Stimulated activated naive CD8-positive, alpha-beta T cell treated with anti-CD3 and anti-CD28 coated beads, Interleukin-15, Interleukin-2, amounts not matched to agents 100 U/mL and 50 U/mL, for 24 hours (primary cell): ENCODE measurements around the gene ZNF565.
"Not testable (repeated sequence)": the region's sequence is repeated elsewhere in the genome, so short reads cannot be mapped to it uniquely, and the experiment has no call there.

Experiments used
- ATAC-seq: fragments of 150-1000 bp; cut with Tn5 transposase; one replicate; pipeline ENCODE4 v1.10.0; 2021
- DNase-seq: peaks from one replicate; pipeline ENCODE4 v3.0.0; 2021

The ZNF565 gene

DNA sequence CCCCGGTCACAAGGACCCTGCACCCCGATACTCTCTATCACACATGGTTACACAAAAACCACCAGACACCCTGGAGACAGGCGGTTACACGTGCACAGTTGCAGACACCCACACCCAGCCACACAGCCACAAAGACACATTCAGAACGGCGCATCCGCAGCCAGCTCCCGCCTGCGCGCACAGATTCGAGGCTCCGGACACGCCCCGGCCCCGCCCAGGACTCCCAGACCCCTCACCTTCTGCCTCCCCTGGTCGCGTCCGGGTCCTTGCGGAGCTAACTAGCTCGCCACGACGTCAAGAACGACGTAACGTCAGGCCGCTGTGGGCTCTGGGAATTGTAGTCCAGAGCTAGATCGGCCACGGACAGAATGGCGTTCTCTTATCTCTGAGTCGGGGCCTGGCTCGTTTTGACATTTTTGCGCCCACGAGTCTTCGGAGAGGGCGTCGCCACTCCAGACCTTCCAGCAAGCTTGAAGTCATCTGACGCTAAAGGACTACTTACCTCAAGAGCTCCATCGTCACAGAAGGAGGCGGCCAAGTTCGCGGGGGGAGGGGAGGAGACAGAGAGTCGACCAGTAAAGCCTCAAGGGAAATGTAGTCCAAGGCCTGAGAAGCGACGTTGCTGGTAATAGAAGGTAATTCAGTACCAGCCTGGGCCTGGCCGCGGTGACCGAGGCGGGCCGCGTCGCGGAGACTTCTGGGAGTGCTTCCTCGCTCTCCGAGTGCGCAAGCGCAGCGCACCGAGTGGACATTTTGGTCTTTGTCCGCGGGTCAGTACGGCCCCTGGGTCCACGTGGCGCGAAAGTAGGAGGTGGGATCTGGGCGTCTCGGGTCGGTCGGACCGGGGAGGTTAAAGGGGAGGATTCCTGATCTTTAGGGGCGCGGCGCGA is at the start of gene ZNF565, which contains the start of gene ZNF146:
Gene ZNF565, minus strand, starts transcription at position 280 of the 890 bp plus-strand sequence. CDS start 12,680 bp downstream, outside the sequence.
Gene ZNF146, plus strand, starts transcription at position 721 of the 890 bp plus-strand sequence. CDS start 21,335 bp downstream, outside the sequence.
- DNase-seq (peak; percentile 97), ATAC-seq (peak; percentile 93)

DNA sequence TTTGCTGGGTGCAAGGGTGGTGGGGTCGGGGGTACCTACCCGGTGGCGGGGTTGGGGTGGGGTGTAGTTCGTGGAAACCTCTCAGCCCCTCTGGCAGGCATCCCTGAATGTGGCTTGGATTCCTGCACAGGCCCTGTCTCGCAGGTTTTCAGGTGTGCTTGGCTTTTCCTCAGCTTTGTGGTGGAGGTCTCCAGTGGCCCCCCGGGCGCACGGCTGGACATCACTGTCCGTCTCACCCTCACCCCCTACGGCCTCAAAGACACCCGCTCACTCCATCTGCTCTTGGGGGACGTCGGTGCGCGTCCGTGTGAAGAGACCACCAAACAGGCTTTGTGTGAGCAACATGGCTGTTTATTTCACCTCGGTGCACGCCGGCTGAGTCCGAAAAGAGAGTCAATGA is 44.7 kb upstream of the ZNF565 start:
- DNase-seq (no peak), ATAC-seq (no peak)

DNA sequence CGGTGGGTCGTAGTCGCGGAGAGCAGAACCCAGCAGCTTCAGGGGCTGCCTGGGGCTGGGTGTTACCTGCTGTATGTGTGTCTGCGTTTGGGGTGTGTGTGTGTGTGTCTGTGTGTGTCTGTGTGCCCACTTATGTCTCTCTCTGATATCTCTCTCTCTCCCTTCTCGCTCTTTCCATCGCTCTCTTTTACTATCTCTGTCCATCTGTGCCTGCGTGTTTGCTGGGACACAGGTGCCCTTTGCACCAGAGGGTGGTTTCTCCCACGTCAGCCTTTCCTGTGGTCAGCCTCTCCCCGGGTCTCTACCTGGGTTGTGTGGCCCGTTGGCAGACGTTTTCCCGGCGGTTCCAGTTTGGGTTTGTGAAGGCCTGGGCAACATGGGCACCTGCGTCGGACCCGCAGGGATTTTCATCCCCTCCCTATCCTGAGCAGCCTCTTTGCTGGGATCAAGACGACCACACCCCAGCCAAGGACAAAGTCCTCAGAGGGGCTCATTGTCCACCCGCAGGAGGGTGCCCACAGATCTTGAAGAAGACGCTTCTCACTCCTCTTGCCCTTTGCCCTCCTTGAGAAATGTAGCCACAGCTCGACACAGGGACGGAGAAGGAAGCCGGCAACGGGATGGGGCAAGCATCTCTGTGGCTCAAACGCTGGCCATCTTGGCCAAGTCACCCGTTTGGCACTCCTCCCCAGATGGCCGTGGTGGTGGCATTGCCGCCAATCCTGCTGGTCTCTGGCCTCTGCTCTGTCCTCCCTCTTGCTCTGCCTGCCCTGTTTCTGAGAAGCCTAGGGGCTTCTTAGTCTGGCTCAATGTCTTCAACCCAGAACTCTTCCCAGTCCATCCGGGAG is 43.8 kb upstream of the ZNF565 start:
- ATAC-seq: no peak
- DNase-seq: no peak

DNA sequence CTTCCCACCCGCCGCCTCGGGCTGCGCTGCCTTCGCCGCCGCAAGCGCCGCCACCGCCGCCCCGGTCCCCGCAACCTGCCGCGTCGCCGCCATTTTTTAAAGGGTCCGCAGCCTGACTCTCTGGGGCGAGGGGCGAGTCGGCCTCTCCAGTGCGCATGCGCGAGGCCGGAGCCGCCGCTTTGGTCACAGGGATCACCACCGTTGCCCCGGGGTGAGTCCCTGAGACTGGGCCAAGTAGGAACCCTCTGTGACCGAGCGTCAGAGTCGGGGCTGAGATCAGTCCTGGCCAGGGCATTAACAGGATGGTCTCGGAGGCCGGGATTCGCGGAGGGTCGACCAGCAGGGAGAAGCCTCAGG is 43.0 kb upstream of the ZNF565 start:
- ATAC-seq: no peak
- no peak for DNase-seq

DNA sequence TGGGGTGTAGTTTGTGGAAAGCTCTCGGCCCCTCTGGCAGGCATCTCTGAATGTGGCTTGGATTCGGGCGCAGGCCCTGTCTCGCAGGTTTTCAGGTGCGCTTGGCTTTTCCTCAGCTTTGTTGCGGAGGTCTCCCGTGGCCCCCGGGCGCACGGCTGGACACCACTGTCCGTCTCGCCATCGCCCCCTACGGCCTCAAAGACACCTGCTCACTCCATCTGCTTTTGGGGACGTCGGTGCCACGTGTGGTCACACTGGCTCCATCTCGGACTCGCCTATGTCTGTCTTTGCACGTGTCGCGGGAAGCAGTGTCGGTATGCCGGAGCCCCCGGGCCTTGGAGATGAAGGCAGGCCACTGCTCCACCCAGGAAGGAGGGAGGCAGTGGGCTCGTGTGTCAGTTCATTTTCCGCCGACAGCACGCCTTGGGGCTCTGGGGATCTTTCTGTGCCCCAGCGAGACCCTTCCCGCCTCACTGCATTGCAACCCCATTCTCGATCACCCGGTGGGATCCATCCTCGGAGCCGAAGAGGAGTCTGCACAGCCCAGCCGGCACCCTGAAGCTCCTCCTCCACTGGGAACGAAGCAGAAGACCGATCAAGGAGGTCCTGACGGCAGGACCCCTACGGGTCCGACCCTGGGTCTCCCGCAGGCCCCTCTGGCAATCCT is 42.5 kb upstream of the ZNF565 start:
- ATAC-seq (no peak), DNase-seq (no peak)

DNA sequence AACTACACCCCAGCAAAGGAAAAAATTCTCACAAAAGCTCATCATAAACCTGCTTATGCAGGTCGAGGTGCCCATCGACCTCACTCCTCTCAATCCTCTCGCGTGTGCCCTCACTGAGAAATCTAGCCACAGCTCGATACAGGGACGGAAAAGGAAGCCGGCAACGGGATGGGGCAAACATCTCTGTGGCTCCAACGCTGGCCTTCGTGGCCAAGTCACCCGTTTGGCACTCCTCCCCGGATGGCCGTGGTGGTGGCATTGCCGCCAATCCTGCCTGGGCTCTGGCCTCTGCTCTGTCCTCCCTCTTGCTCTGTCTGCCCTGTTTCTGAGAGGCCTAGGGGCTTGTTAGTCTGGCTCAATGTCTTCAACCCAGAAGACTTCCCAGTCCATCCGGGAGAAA is 41.6 kb upstream of the ZNF565 start:
- ATAC-seq (no peak), DNase-seq (no peak)

DNA sequence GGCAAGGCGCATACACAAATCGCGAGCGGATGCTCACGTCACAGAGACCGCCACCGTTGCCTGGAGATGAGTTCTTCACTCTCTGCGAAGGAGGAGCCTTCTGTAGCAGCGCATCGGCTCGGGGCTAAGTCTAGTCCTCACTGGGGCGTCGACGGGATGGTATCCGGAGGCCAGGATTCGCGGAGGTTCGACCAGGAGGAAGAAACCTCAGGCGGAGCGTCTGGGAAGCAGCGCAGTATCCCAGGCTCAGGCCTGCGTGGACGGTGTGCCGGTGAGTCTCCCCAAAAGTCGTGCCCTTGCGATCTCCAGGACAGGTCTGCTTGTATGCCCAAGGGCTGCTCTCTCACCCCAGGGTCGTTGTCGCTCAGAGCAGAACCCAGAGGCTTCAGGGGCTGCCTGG is 40.9 kb upstream of the ZNF565 start:
- DNase-seq: no peak
- ATAC-seq: no peak

DNA sequence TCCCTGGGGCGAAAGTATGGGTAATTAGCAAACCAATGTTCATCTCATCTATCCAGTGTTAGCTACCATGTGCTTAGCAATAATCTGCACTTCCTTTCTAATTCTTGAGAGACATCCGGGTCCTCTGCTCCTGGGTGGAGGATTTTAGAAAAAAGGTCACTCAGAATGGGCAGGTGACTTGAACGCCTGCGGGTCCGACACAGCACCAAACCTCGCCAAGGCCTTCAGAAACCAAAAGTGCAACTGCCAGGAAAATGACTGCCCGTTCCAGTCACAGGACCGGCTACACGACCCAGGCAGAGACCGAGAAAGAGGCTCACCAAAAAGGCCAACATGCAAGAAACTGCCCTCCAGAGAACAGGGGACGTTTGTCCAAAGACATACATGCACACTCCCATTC is 40.4 kb upstream of the ZNF565 start:
- ATAC-seq: no peak
- DNase-seq: no peak

DNA sequence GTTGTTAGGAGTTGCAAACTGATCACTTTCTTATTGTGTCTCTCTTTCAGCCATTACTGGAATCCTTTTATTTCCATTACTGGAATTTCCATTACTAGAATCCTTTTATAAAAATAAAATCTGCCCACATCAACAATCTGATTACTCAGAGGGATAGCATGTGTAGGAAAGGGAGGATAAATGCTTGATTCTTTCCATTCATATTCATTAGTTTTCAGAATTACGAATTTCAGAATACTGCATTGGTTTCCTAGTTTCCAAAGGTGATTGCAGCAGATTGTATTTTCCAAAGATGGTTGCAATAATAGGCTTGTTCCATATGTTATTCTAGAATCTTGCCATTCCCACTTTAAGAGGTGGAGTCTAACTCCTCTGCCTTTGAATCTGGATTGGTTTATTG is 37.6 kb upstream of the ZNF565 start:
- DNase-seq (no peak), ATAC-seq (no peak)

DNA sequence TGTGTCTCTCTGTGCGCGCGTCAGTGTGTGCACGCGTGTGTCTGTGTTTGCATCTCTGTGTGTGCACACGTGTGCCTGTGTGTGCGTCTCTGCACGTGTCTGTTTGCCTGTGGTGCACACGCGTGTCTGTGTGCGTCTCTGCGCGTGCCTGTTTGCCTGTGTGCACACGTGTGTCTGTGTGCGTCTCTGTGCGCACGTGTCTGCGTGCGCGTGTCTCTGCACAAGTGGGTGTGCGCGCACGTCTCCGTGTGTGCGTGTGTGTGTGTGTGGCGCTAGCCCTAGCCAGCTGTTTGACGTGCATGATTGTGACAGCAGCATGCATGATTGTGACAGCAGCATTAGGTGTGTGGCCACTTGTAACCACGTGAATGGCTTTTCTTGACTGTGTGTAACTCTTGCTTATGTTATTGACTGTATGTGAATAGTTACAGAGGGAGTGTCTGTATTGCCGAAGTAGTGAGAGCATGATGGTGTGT is 31.6 kb upstream of the ZNF565 start:
- no peak for DNase-seq

DNA sequence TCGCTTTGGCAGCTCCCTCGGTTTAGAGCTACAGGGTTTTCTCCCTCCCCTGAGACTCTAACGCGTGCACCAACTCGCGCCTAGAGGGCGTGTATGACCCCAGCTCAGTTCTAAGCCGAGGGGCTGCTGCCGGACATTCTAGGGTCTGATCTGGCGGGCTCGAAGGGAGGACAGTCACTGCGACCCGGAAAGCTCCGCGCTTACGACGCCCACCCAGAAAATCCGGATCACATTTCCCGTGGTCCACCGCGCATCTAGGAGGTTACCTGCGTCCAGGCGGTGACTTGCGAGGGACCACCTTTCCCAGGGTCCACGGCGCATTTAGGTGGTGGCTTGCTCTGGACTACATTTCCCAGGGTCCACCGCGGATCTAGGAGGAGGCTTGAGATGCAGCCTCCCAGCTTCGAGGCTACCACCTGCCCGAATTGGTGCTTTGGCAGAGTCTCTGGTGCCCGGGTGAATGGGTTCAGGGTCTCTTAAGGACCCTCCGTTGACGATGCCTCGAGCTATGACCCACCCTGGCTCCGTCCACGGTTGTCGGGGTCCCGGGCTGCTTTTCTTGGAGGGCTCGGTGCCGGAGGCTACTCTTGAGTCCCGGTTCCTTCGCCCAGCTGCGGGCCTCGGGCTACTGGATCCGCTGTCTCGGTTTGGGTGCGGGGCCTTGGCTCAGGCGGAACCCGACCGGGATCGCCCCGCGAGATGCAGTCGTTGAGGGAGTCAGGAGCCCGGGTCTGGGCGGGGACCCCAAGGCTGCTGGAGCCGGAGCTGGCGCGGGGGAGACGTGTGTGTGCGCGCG is 30.9 kb upstream of the ZNF565 start:
- DNase-seq (no peak), ATAC-seq (no peak)

More for the DNA sequence above, 31.6 kb upstream of the ZNF565 start:
- no peak for ATAC-seq

DNA sequence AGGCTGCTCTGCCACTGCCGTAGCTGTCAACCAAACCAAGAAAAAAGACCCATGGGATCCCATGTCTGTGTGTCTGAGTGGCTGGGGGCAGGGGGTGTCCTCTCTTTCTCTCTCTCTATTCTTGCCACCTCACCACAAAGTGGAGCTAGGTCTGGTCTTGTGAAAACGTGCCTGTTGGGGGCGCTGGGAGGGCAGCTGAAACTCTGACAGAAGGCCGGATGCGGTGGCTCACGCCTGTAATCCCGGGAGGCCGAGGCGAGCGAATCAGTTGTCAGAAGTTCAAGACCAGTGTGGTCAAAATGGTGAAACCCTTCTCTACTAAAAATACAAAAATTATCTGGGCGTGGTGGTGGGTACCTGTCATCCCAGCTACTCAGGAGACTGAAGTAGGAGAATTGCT is 29.6 kb upstream of the ZNF565 start:
- DNase-seq (no peak), ATAC-seq (no peak)

DNA sequence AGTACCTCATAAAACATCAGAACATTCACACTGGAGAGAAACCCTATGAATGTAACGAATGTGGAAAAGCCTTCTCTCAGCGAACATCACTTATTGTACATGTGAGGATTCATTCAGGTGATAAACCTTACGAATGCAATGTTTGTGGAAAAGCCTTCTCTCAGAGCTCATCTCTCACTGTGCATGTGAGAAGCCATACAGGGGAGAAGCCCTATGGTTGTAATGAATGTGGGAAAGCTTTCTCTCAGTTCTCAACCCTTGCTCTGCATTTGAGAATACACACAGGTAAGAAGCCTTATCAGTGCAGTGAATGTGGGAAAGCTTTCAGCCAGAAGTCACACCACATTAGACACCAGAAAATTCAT is 22.5 kb upstream of the ZNF565 start:
- DNase-seq: no peak
- ATAC-seq: no peak

DNA sequence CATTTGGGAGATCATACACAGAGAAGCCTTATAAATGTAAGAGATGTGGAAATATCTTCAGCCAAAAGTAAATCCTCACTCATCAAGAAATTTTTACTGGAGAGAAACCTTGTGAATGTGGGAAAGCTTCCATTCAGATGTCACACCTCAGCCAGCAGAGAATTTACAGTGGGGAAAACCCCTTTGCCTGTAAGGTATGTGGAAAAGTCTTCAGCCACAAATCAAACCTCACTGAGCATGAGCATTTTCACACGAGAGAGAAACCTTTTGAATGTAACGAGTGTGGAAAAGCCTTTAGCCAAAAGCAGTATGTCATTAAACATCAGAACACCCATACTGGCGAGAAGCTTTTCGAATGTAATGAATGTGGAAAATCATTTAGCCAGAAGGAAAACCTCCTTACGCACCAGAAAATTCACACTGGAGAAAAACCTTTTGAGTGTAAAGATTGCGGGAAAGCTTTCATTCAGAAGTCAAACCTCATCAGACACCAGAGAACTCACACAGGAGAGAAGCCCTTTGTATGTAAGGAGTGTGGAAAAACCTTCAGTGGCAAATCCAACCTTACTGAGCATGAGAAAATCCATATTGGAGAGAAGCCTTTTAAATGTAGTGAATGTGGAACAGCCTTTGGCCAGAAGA is 22.0 kb upstream of the ZNF565 start:
- no peak for DNase-seq
- no peak for ATAC-seq

DNA sequence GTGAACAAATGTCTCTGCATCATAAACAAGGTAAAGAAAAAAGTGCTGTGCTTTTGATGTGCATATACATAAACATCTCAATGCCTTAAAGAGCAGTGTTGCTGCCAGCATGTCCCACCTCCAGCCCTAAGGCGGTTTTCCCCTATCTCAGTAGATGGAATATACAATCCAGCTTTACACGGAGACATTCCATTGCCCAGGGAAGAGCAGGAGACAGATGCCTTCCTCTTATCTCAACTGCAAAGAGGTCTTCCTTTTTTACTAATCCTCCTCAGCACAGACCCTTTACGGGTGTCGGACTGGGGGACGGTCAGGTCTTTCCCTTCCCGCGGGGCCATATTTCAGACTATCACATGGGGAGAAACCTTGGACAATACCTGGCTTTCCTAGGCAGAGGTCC is 19.2 kb upstream of the ZNF565 start:
- not testable (repeated sequence) for DNase-seq, ATAC-seq

DNA sequence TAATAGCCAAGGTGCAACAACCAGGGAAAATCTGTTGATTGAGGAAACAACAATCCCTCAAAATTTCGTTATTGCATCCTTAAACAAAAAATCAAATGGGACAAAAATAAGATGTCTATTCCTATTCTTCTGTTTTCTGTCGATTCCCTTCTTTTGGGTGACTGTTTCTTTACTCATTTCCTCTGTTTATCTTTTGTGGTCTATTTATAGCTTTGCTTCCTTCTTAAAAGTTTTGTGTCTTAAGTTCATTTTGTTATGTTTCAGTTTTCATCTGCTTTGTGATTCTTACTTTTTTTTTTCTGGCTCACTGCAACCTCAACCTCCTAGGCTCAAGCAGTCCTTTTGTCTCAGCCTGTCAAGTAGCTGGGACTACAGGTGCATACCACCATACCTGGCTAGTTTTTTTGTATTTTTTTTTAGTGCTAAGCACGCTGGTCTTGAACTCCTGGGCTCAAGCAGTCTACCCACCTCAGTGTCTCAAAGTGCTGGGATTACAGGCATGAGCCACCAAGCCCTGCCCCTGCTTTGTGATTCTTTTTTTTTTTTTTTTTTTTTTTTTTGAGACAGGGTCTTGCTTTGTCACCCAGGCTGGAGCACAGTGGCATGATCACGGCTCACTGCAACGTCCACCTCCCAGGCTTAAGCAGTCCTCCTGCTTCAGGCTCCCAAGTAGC is 10.9 kb upstream of the ZNF565 start:
- no peak for DNase-seq
- ATAC-seq: no peak

DNA sequence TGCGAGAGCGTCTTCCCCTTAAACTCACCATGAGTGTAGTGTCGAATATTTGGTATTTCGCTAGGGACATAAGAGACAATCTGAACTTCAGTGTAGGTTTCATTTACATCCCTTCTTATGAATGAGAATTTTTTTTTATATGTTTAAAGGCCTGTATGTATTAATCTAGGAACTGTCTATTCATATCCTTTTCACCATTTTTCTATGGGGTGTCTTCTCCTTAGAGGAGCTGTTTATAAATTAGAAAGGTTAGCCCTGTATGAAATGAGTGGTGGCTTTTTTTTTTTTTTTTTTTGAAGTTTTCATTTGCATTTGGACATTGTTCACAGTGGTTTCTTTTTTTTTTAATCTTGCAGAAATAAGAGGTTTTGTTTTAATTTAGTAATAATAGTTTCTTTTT is 8.0 kb upstream of the ZNF565 start:
- no peak for ATAC-seq

DNA sequence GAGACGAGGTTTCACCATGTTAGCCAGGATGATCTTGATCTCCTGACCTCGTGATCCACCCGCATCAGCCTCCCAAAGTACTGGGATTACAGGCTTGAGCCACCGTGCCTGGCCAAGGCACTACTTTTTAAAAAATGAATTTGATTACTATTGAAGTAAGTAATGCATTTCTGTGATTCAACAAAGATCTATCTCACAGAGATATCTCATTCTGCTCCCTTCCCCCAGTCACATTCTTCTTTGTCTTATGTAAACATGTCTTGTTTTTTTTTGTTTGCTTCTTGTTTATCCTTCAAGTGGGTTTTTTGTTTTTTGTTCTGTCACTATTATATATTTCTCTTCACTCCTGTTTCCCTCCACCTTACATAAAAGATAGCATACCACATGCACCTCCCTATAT is 7.0 kb upstream of the ZNF565 start:
- ATAC-seq: no peak
- no peak for DNase-seq

More for the DNA sequence above, 8.0 kb upstream of the ZNF565 start:
- DNase-seq: no peak

DNA sequence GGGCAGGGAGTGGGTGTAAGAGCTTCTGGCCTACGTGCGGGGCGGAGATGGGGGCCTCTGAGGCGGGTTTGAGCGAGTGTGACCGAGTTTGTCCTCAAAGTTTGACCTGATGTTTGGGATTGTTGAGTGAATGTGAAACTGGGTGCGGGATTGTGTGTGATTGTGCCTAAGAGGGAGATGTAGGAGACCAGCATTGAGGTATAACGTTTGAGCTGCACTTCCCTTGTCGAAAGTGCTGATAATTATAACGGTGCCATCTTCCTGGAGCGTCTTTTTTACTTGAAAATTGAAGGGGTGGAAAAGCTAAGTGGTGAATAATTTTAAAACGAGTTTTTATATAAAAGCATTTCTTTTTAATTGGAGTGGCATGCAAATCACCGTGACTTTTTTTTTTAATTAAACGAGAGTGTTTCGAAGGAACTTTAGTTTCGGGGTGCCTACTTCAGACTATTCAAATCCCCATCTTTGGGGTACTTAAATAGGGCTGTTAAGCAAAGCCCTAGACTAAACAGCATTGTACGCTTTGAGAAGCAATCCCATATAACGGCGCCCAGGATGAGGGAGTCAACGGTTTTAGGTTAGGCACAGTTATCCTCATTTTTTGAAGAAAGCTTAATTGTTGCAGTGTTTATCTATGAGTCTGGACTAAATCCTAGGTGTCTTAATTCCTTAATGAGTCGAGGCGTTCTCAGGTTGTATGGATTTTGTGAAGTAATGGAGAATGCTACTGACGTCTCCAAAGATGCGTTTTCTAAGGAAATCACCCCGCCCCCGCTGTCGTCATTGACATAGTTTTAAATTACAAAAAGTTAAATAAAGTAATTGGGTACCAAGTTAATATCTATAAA is 1.0 kb upstream of the ZNF565 start:
- ATAC-seq: no peak
- DNase-seq: peak; percentile 45

DNA sequence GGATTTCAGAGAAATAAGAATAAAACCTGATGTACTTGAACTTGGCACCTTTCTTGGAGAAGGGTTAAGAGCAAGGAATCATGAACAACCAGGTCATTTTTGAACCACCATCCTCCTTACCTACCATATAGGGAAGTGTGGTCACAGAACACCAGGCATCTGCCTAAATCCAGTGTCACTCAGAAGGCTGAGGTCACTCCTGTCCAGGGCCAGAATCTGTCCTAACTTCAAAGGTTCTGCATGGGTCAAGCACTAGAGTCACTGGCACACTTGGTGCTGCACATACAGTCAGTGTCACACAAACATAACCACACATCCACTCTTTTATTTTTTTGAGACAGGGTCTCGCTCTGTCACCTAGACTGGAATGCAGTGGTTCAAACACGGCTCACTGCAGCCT is 1.6 kb downstream of the ZNF565 start:
- DNase-seq: no peak
- ATAC-seq: no peak
